ENCODE data around the gene MGRN1.

DNA sequence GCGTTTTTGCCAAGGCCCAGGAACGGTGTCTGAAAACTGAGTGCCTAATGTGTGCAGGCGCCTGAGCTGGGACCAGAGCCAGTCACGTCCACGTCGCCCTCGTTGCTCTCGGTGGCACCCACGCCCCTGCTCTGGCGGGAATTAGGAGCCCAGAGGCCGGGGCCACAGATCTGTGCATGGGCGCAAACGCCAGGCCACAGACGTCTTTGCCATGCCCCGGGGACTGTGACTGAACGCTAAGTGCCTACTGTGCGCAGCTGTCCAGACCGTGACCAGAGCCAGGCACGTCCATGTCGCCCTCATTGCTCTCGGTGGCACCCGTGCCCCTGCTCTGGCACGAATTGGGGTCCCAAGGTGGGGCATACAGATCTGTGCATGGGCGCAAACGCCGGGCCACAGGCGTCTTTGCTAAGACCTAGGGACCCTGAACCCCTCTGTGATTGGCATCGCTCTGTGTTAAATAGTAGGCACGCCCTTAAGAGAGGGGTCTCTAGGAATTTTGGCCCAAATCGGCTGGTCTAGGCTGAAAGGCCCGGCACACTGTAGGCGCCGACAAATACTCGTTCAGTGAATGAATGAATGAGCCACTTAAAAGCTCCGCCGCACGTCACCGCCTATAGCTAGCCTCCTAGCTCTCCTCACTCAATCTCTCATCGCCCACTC lies 9.1 kb upstream of the MGRN1 start:
- TF ChIP-seq POLR2AphosphoS5 (IDR thresholded peaks at IDR 0.05) (no peak), EP300 (conservative IDR thresholded peaks at IDR 0.05; ENCODE audit: poor library complexity, severe bottlenecking) (no peak), CTCF (IDR thresholded peaks at IDR 0.05; ENCODE audit: poor library complexity, severe bottlenecking) (no peak)

Measured in neural cell (in vitro differentiated cells).